ENCODE data around the gene PAX6. TPM values are rescaled to one million over a fixed set of nuclear protein-coding genes. Genes with fewer than 3 reads are reported as not detected.

PAX6 gene
- total and polyA plus RNA-seq, 8 donors: 0.03 to 57.9 (median 1.2) TPM; not detected in 1

- intact Hi-C loops (cut with DNase I; ENCODE audit: low total_unique reads): no loop called here
- H3K27ac ChIP-seq: no peak overlapping the region
- peaks cover 0 to 8% (median under 1%) of the 10 kb centered on the region in 4 donors for H3K9me3 ChIP-seq
- H3K36me3 ChIP-seq: no peaks in the 10 kb centered on the region
- DNase-seq: peak in 1 of 2 donors; percentile 13
- H3K27me3 ChIP-seq: peaks cover 49 to 100% (median 99%) of the 10 kb centered on the region in 3 donors
- H3K4me1 ChIP-seq: peaks cover 4 to 36% (median 25%) of the 10 kb centered on the region in 4 donors
- 12 to 17% (median 16%) methylated on average over 49 to 52 of the region's 52 CpGs for WGBS, 5 donors
- TF ChIP-seq EP300 (IDR thresholded peaks at IDR 0.05) (no peak), POLR2A (IDR thresholded peaks at IDR 0.05) (no peak)
- peak overlapping the region in 1 of 4 donors; percentile 1 for H3K4me3 ChIP-seq
These were observed 14.0 kb upstream of the PAX6 start for GRCh38 chr11:31824879-31825837.

- Histone ChIP-seq H3K4me1 (peaks cover 4 to 43% (median 31%) of the 10 kb centered on the region in 4 donors), H3K4me3 (no peak overlapping the region), H3K27ac (no peak overlapping the region), H3K36me3 (no peaks in the 10 kb centered on the region), H3K9me3 (peaks cover 0 to 8% (median 2%) of the 10 kb centered on the region in 4 donors), H3K27me3 (peaks cover 54 to 100% (median 100%) of the 10 kb centered on the region in 3 donors)
- DNase-seq: peak in 1 of 2 donors; percentile 2
- TF ChIP-seq EP300 (IDR thresholded peaks at IDR 0.05): no peak
- no peak for TF ChIP-seq POLR2AphosphoS5 (IDR thresholded peaks at IDR 0.05)
- TF ChIP-seq, protein P1, sequence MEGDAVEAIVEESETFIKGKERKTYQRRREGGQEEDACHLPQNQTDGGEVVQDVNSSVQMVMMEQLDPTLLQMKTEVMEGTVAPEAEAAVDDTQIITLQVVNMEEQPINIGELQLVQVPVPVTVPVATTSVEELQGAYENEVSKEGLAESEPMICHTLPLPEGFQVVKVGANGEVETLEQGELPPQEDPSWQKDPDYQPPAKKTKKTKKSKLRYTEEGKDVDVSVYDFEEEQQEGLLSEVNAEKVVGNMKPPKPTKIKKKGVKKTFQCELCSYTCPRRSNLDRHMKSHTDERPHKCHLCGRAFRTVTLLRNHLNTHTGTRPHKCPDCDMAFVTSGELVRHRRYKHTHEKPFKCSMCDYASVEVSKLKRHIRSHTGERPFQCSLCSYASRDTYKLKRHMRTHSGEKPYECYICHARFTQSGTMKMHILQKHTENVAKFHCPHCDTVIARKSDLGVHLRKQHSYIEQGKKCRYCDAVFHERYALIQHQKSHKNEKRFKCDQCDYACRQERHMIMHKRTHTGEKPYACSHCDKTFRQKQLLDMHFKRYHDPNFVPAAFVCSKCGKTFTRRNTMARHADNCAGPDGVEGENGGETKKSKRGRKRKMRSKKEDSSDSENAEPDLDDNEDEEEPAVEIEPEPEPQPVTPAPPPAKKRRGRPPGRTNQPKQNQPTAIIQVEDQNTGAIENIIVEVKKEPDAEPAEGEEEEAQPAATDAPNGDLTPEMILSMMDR (IDR thresholded peaks at IDR 0.05): no peak
- TF ChIP-seq POLR2A (IDR thresholded peaks at IDR 0.05): no peak
- WGBS, 5 donors: 6 to 12% (median 9%) methylated on average over 18 of the region's 18 CpGs
- intact Hi-C loops (cut with DNase I; ENCODE audit: low total_unique reads): no loop called here
These were observed 13.3 kb upstream of the PAX6 start for GRCh38 chr11:31824332-31824878.

GRCh38 chr11:31823644-31824331 is 12.7 kb upstream of the PAX6 start:
- Histone ChIP-seq H3K4me1 (peaks cover 4 to 43% (median 33%) of the 10 kb centered on the region in 4 donors), H3K27ac (no peak overlapping the region), H3K4me3 (no peak overlapping the region), H3K36me3 (no peaks in the 10 kb centered on the region), H3K27me3 (peaks cover 58 to 100% (median 100%) of the 10 kb centered on the region in 3 donors), H3K9me3 (peaks cover 0 to 8% (median 2%) of the 10 kb centered on the region in 4 donors)
- 10 to 16% (median 13%) methylated on average over 16 to 24 of the region's 24 CpGs for WGBS, 5 donors
- DNase-seq: peak in 1 of 2 donors; percentile 5
- no peak for TF ChIP-seq EP300 (IDR thresholded peaks at IDR 0.05)
- TF ChIP-seq POLR2A (IDR thresholded peaks at IDR 0.05): no peak
- intact Hi-C loops (cut with DNase I; ENCODE audit: low total_unique reads): no loop called here

GRCh38 chr11:31822927-31823643 is 12.0 kb upstream of the PAX6 start:
- DNase-seq: peak in 1 of 2 donors; percentile 3
- 26 to 41% (median 32%) methylated on average over 13 to 14 of the region's 14 CpGs for WGBS, 5 donors

More at GRCh38 chr11:31822927-31823643, 12.0 kb upstream of the PAX6 start:
- no peak overlapping the region for H3K4me3 ChIP-seq
- peaks cover 0 to 11% (median 2%) of the 10 kb centered on the region in 4 donors for H3K9me3 ChIP-seq
- H3K27me3 ChIP-seq: peaks cover 64 to 100% (median 100%) of the 10 kb centered on the region in 3 donors
- H3K4me1 ChIP-seq: peaks cover 6 to 49% (median 39%) of the 10 kb centered on the region in 4 donors
- H3K27ac ChIP-seq: no peak overlapping the region
- TF ChIP-seq, protein P1 (IDR thresholded peaks at IDR 0.05): no peak
- TF ChIP-seq POLR2A (IDR thresholded peaks at IDR 0.05) (no peak), POLR2AphosphoS5 (IDR thresholded peaks at IDR 0.05) (no peak), EP300 (IDR thresholded peaks at IDR 0.05) (no peak)
- no peaks in the 10 kb centered on the region for H3K36me3 ChIP-seq
- intact Hi-C loops (cut with DNase I; ENCODE audit: low total_unique reads): no loop called here

All from stomach (tissue), 9 donors.